Measurements from ENCODE around the gene EML4.

GRCh38 chr2:42284019-42284418, 114.9 kb downstream of the EML4 start:
- no peak for TF ChIP-seq EP300 (IDR thresholded peaks at IDR 0.05; ENCODE audit: borderline replicate concordance in 1 of 2, low read depth in 1 of 2, low read length in 1 of 2)
- TF ChIP-seq, protein P1, sequence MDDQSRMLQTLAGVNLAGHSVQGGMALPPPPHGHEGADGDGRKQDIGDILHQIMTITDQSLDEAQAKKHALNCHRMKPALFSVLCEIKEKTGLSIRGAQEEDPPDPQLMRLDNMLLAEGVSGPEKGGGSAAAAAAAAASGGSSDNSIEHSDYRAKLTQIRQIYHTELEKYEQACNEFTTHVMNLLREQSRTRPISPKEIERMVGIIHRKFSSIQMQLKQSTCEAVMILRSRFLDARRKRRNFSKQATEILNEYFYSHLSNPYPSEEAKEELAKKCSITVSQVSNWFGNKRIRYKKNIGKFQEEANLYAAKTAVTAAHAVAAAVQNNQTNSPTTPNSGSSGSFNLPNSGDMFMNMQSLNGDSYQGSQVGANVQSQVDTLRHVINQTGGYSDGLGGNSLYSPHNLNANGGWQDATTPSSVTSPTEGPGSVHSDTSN (IDR thresholded peaks at IDR 0.05) = no peak
- no peak for TF ChIP-seq CTCF (IDR thresholded peaks at IDR 0.05)
- no peak for TF ChIP-seq EZH2phosphoT487 (IDR thresholded peaks at IDR 0.05; ENCODE audit: borderline replicate concordance, low read depth)
- no peak for TF ChIP-seq POLR2AphosphoS5 (IDR thresholded peaks at IDR 0.05; ENCODE audit: low read depth, low read length)
- no peak for TF ChIP-seq USF1 (IDR thresholded peaks at IDR 0.05; ENCODE audit: borderline replicate concordance, low read depth)
- TF ChIP-seq, protein P2, sequence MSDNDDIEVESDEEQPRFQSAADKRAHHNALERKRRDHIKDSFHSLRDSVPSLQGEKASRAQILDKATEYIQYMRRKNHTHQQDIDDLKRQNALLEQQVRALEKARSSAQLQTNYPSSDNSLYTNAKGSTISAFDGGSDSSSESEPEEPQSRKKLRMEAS (IDR thresholded peaks at IDR 0.05; ENCODE audit: low read depth) = no peak
- TF ChIP-seq RAD21 (IDR thresholded peaks at IDR 0.05; ENCODE audit: low read length) = no peak
- no peak for TF ChIP-seq SMC3 (IDR thresholded peaks at IDR 0.05; ENCODE audit: low read depth, low read length)
- no peak for TF ChIP-seq MEF2A (IDR thresholded peaks at IDR 0.05; ENCODE audit: borderline replicate concordance, low read depth)
- no peak for TF ChIP-seq GABPA (IDR thresholded peaks at IDR 0.05; ENCODE audit: low read depth)
- TF ChIP-seq RCOR1 (IDR thresholded peaks at IDR 0.05; ENCODE audit: low read length) = no peak
- TF ChIP-seq GATA2 (CRISPR knock-in tag; IDR thresholded peaks at IDR 0.05) = no peak
- TF ChIP-seq RXRA (IDR thresholded peaks at IDR 0.05; ENCODE audit: borderline replicate concordance, low read depth) = no peak

All from SK-N-SH (cell line).